Testis (tissue), 2 donors: Measurements from ENCODE around the gene BNIP2.

ENCODE experiments used
- POLR2A ChIP-seq: fragments of 450-650 bp; IDR thresholded peaks from one replicate; pipeline ENCODE4 v1.6.1; 2017; ENCODE audit warnings: antibody characterized with exemption, mild to moderate bottlenecking, moderate library complexity
- TF ChIP-seq, protein P1 (sequence below), 3 experiments: fragments of 450-650 bp in 2 of 3; fragments of 200-600 bp in 1 of 3; sonication (generic) in 1 of 3; IDR thresholded peaks; one replicate each; pipeline ENCODE4 v1.5.1; 2016 to 2019; ENCODE audit warnings: antibody characterized with exemption in 3 of 3, mild to moderate bottlenecking in 2 of 3, moderate library complexity in 1 of 3

DNA sequence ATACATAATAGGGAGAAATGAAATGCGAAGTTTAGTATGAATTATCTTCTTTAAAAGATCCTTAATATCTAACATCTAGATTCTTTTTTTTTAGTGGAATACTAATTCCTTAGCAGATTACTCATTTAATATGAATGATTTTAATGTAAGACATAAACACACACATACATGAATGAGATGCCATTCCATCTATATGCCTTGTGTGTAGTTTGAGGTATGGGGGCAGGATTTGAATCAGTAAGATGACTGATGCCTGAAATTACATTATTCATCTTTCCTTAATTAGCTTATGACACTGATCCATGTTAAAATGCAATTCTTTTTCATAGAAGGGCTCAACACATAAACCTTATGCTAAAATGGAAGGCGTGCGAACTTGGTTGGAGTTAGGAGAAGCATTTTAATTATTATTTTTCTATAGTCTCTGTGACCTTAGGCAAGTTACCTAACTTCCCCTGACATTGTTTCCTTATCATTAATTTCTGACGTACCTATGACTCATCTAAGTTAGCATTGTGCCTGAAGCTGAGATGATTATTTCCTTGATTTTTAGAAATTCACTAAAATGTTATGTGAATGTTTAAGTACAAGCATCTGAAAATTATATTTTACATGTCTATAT lies 10.8 kb upstream of the BNIP2 start:
- TF ChIP-seq, protein P1, sequence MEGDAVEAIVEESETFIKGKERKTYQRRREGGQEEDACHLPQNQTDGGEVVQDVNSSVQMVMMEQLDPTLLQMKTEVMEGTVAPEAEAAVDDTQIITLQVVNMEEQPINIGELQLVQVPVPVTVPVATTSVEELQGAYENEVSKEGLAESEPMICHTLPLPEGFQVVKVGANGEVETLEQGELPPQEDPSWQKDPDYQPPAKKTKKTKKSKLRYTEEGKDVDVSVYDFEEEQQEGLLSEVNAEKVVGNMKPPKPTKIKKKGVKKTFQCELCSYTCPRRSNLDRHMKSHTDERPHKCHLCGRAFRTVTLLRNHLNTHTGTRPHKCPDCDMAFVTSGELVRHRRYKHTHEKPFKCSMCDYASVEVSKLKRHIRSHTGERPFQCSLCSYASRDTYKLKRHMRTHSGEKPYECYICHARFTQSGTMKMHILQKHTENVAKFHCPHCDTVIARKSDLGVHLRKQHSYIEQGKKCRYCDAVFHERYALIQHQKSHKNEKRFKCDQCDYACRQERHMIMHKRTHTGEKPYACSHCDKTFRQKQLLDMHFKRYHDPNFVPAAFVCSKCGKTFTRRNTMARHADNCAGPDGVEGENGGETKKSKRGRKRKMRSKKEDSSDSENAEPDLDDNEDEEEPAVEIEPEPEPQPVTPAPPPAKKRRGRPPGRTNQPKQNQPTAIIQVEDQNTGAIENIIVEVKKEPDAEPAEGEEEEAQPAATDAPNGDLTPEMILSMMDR (IDR thresholded peaks at IDR 0.05) = no peak
- no peak for TF ChIP-seq POLR2A
